Naive B cell (primary cell): ENCODE results near the gene PITPNB. TPM values are rescaled to one million over a fixed set of nuclear protein-coding genes. Genes with fewer than 3 reads are reported as not detected.

Source experiments
- ATAC-seq, 2 donors: fragments of 150-1000 bp; cut with Tn5 transposase; 2 replicates each; pipeline ENCODE4 v1.10.0; 2021; ENCODE audit warnings: low read depth in 2 of 2, mild to moderate bottlenecking in 2 of 2, moderate library complexity in 2 of 2
- DNase-seq: peaks from one replicate; pipeline ENCODE4 v3.0.0; 2022
- H3K27ac Mint-ChIP-seq, 6 donors: one replicate each; pipeline ENCODE4 v1.8.0; 2020 to 2022; ENCODE audit warnings: mild to moderate bottlenecking in 6 of 6, mixed read lengths in 6 of 6, moderate library complexity in 5 of 6, inconsistent platforms in 2 of 6
- H3K27me3 Mint-ChIP-seq, 3 donors: one replicate each; pipeline ENCODE4 v1.8.0; 2021 to 2022; ENCODE audit warnings: mixed read lengths in 3 of 3, mild to moderate bottlenecking in 1 of 3
- H3K36me3 Mint-ChIP-seq, 2 donors: one replicate each; pipeline ENCODE4 v1.8.0; 2020 to 2022; ENCODE audit warnings: mixed read lengths in 2 of 2, inconsistent platforms in 1 of 2, mild to moderate bottlenecking in 1 of 2
- H3K4me1 Mint-ChIP-seq, 3 donors: one replicate each; pipeline ENCODE4 v1.8.0; 2020 to 2022; ENCODE audit warnings: mixed read lengths in 3 of 3, inconsistent platforms in 1 of 3, mild to moderate bottlenecking in 1 of 3, moderate library complexity in 1 of 3
- H3K4me3 Mint-ChIP-seq, 8 donors: one replicate each; pipeline ENCODE4 v1.8.0; 2020 to 2022; ENCODE audit warnings: mild to moderate bottlenecking in 8 of 8, mixed read lengths in 8 of 8, moderate library complexity in 8 of 8, inconsistent platforms in 2 of 8
- H3K9me3 Mint-ChIP-seq, 7 donors: one replicate each; pipeline ENCODE4 v1.8.0; 2020 to 2022; ENCODE audit warnings: mixed read lengths in 7 of 7, mild to moderate bottlenecking in 5 of 7, inconsistent platforms in 2 of 7, moderate library complexity in 1 of 7
- polyA plus RNA-seq, 6 donors: library from polyadenylated mRNA; unstranded; fragments of 300-500 nt; fragmentation: Illumina TruSeq; gene quantifications; one replicate each; pipeline ENCODE4 v1.2.3, GENCODE V29; 2021; ENCODE audit warnings: low read depth in 6 of 6

The PITPNB gene
- polyA plus RNA-seq = 10 to 100 TPM; 55.7 to 77.5 (median 67.3) TPM

DNA sequence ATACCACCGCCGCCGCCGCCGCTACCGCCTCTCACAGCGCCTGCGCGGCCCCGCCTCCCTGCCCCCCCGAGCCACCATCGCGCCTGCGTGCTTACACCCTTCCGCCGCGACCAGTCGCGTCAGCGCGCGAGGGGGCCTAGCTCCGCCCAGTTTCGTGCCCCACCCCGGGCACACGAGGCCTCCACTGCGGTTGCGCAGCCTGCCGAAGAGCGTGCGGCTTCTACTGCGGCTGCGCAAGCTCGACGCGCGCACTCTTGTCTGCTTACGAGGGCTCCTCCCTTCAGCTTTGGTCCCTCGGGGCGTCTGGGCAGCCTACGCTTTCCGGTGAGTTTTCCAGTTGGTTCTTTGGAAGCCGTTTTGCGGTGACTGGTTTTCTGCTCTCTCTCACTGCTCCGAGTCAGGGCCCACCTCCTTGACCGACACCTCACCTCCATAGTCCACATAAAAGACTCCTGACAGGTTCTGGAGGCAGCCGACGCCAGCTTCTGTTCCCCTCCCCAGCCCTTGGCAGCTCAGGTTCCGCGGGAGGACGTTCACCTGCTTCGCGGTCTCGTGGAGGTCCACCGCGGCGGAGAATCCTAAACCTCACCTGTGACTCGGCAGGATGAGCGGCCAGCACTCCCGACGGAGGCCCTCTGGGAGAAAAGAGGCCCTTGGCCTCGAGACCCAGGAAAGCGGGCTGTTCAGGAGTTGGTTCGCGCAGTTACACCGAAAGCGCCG is at the start of gene PITPNB:
Gene PITPNB, minus strand, starts transcription at position 35 of the 720 bp plus-strand sequence. CDS start 65 bp downstream, outside the sequence.
- Mint-ChIP-seq H3K27ac (peak within 1 kb of the TSS; percentile 97 to 100 (median 99)), H3K4me1 (peaks cover 50 to 59% (median 58%) of the 10 kb centered on the region in 3 donors), H3K36me3 (no peaks in the 10 kb centered on the region), H3K4me3 (peak within 1 kb of the TSS; percentile 96 to 100 (median 99)), H3K27me3 (no peaks in the 10 kb centered on the region), H3K9me3 (no peaks in the 10 kb centered on the region)
- ATAC-seq (peak; percentile 82 to 83), DNase-seq (peak; percentile 98)

DNA sequence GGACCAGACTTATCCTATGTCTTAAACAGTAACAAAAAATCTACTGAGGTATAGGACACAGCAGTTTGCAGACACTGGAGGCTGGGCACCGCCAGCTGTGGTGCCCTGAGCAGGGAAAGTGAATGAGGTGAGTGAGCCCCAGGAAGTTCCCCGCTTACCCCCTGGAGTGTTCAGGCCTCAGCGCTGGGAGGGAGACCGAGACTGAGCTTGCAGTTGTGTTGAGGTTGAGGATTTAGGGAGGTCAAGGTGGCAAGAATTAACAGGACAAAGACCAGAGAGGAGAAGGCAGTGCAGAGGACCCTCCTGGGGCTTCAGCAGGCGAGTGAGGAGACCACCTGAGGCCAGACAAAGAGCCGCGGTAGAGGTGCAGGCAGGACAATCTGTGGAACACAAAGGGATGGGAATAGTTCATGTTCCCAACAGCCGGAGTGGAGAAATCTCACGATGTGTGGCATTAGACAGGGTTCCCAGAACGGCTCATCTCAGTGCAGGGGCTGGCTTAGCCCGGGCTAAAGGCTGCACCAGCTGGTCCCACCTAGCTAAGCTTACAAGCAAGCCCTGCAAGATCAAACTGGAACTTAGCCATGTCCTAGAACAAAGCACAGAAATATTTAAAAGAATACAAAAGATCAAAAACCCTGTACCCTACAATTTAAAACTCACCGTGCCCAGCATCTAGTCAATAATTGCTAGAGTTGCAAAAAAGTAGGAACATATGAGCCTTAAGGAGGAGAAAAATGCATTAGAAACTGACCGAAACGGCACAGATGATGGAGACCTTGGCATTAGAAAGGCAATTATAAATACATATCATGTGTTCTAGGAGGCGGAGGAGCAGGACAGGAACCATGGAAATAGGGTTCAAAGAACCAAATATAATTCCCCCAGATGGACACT is 47.4 kb upstream of the PITPNB start:
- no peak for ATAC-seq
- peak overlapping the region in 1 of 8 donors; percentile 41 for H3K4me3 Mint-ChIP-seq
- H3K4me1 Mint-ChIP-seq = no peaks in the 10 kb centered on the region
- H3K27ac Mint-ChIP-seq = no peak overlapping the region
- DNase-seq = no peak
- H3K36me3 Mint-ChIP-seq = peaks cover under 1 to 24% of the 10 kb centered on the region in 2 donors
- no peaks in the 10 kb centered on the region for H3K27me3 Mint-ChIP-seq
- peaks cover 0 to 13% (median 0%) of the 10 kb centered on the region in 7 donors for H3K9me3 Mint-ChIP-seq

- ATAC-seq (no peak), DNase-seq (no peak)
- H3K4me3 Mint-ChIP-seq = peak overlapping the region in 1 of 8 donors; percentile 64
- no peaks in the 10 kb centered on the region for H3K4me1 Mint-ChIP-seq
- H3K9me3 Mint-ChIP-seq = no peaks in the 10 kb centered on the region
- no peaks in the 10 kb centered on the region for H3K27me3 Mint-ChIP-seq
- H3K36me3 Mint-ChIP-seq = no peaks in the 10 kb centered on the region
- H3K27ac Mint-ChIP-seq = peak overlapping the region in 1 of 6 donors; percentile 15
These were observed 43.4 kb upstream of the PITPNB start for GRCh38 chr22:27962268-27963044.

GRCh38 chr22:27961680-27962079 is 42.6 kb upstream of the PITPNB start:
- ATAC-seq (no peak), DNase-seq (no peak)
- no peaks in the 10 kb centered on the region for H3K4me1 Mint-ChIP-seq
- no peak overlapping the region for H3K4me3 Mint-ChIP-seq
- peak overlapping the region in 1 of 6 donors; percentile 15 for H3K27ac Mint-ChIP-seq
- H3K36me3 Mint-ChIP-seq = no peaks in the 10 kb centered on the region
- H3K9me3 Mint-ChIP-seq = no peaks in the 10 kb centered on the region
- H3K27me3 Mint-ChIP-seq = no peaks in the 10 kb centered on the region

DNA sequence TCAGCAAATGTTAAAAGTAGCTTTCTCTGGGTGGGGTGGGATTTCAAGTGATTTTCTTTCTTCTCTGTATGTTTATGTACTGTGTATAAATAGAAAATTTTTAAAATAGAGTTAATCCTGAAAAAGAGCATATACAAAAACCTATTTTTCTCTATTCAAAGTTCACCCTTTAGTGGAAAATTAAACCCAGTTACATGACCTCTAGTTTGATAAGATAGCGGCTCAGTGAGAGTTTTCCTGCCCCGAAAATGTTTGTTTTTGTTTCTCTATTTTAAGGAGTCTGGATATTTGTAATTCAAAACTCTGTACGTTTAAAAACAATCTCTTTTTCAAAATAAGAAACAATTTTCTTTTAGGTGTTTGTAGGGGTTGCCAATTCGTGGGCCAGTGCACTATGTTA is 42.1 kb upstream of the PITPNB start:
- Mint-ChIP-seq H3K4me1 (no peaks in the 10 kb centered on the region), H3K27me3 (no peaks in the 10 kb centered on the region), H3K4me3 (no peak overlapping the region), H3K27ac (no peak overlapping the region), H3K36me3 (no peaks in the 10 kb centered on the region), H3K9me3 (no peaks in the 10 kb centered on the region)
- DNase-seq (no peak), ATAC-seq (no peak)

- no peak for DNase-seq
- no peak for ATAC-seq
- Mint-ChIP-seq H3K4me1 (no peaks in the 10 kb centered on the region), H3K36me3 (no peaks in the 10 kb centered on the region), H3K9me3 (peaks cover 0 to 3% (median 0%) of the 10 kb centered on the region in 7 donors), H3K27me3 (no peaks in the 10 kb centered on the region), H3K27ac (no peak overlapping the region), H3K4me3 (no peak overlapping the region)
These were observed 40.5 kb upstream of the PITPNB start for GRCh38 chr22:27959335-27960090.

GRCh38 chr22:27952779-27953178 is 33.7 kb upstream of the PITPNB start:
- Mint-ChIP-seq H3K4me1 (no peaks in the 10 kb centered on the region), H3K36me3 (peaks cover 0 to 3% of the 10 kb centered on the region in 2 donors), H3K4me3 (no peak overlapping the region), H3K9me3 (peaks cover 0 to 3% (median 0%) of the 10 kb centered on the region in 7 donors), H3K27ac (no peak overlapping the region), H3K27me3 (no peaks in the 10 kb centered on the region)
- DNase-seq = no peak
- no peak for ATAC-seq

DNA sequence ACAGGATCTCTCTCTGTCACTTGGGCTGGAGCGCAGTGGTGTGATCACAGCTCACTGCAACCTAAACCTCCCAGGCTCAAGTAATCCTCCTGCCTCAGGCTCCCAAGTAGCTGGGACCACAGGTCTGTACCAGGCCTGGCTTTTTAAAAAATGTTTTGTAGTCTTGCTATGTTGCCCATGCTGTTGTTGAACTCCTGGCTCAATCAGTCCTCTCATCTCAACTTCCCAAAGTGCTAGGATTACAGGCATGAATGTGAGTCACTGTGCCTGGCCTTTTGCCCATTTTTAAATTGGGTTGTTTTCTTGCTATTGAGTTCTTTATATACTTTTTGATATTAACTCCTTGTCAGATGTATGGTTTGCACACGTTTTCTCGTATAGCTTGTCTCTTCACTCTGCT is 33.0 kb upstream of the PITPNB start:
- ATAC-seq = no peak
- no peak for DNase-seq
- H3K4me3 Mint-ChIP-seq = no peak overlapping the region
- no peaks in the 10 kb centered on the region for H3K27me3 Mint-ChIP-seq
- H3K27ac Mint-ChIP-seq = no peak overlapping the region
- peaks cover 0 to 3% (median 0%) of the 10 kb centered on the region in 7 donors for H3K9me3 Mint-ChIP-seq
- peaks cover 6 to 9% of the 10 kb centered on the region in 2 donors for H3K36me3 Mint-ChIP-seq
- H3K4me1 Mint-ChIP-seq = no peaks in the 10 kb centered on the region

- no peaks in the 10 kb centered on the region for H3K9me3 Mint-ChIP-seq
- no peak overlapping the region for H3K4me3 Mint-ChIP-seq
- H3K4me1 Mint-ChIP-seq = no peaks in the 10 kb centered on the region
- no peaks in the 10 kb centered on the region for H3K27me3 Mint-ChIP-seq
- H3K36me3 Mint-ChIP-seq = peaks cover 10 to 11% of the 10 kb centered on the region in 2 donors
- ATAC-seq (no peak), DNase-seq (no peak)
- H3K27ac Mint-ChIP-seq = no peak overlapping the region
These were observed 30.4 kb upstream of the PITPNB start for GRCh38 chr22:27949421-27949820.

- H3K27ac Mint-ChIP-seq = peak overlapping the region in 1 of 6 donors; percentile 71
- peaks cover 11 to 13% of the 10 kb centered on the region in 2 donors for H3K36me3 Mint-ChIP-seq
- no peaks in the 10 kb centered on the region for H3K4me1 Mint-ChIP-seq
- no peak for DNase-seq
- no peaks in the 10 kb centered on the region for H3K27me3 Mint-ChIP-seq
- H3K4me3 Mint-ChIP-seq = no peak overlapping the region
- no peak for ATAC-seq
- no peaks in the 10 kb centered on the region for H3K9me3 Mint-ChIP-seq
These were observed 29.5 kb upstream of the PITPNB start for GRCh38 chr22:27948569-27948968.

DNA sequence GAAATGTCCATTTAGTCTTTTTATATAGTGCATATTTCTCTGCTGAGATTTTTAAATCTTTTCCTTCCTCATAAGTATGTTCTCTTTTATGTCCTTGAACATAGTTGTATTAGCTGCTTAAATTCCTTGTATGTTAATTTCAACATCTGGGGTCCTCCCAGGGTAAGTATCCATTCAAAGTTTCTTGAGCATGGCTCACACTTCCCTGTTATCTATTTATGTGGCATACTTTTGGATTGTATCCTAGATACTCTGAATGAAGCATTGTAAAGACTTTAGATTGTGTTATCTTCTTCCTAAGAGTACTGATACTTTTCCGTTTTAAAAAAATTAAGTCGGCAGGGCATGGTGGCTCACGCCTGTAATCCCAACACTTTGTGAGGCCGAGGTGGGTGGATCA is 28.4 kb upstream of the PITPNB start:
- DNase-seq = no peak
- H3K36me3 Mint-ChIP-seq = peaks cover 11 to 15% of the 10 kb centered on the region in 2 donors
- no peaks in the 10 kb centered on the region for H3K9me3 Mint-ChIP-seq
- no peak for ATAC-seq
- H3K27ac Mint-ChIP-seq = peak overlapping the region in 1 of 6 donors; percentile 19
- H3K4me3 Mint-ChIP-seq = no peak overlapping the region
- no peaks in the 10 kb centered on the region for H3K27me3 Mint-ChIP-seq
- H3K4me1 Mint-ChIP-seq = no peaks in the 10 kb centered on the region

- H3K27ac Mint-ChIP-seq = no peak overlapping the region
- no peak overlapping the region for H3K4me3 Mint-ChIP-seq
- ATAC-seq (no peak), DNase-seq (no peak)
- peaks cover 0 to 7% (median 4%) of the 10 kb centered on the region in 3 donors for H3K4me1 Mint-ChIP-seq
- H3K36me3 Mint-ChIP-seq = peaks cover 0 to 11% of the 10 kb centered on the region in 2 donors
- H3K27me3 Mint-ChIP-seq = no peaks in the 10 kb centered on the region
- no peaks in the 10 kb centered on the region for H3K9me3 Mint-ChIP-seq
These were observed 22.1 kb upstream of the PITPNB start for GRCh38 chr22:27941143-27941542.
